SH-SY5Y (cell line): ENCODE data around the gene COX5A.

ENCODE experiments used
- GATA2 ChIP-seq: IDR thresholded peaks from 2 replicates; pipeline ENCODE4 v1.6.1; 2011; ENCODE audit warnings: mild to moderate bottlenecking, low read depth, low read length
- GATA3 ChIP-seq: IDR thresholded peaks from 2 replicates; pipeline ENCODE4 v1.6.1; 2011; ENCODE audit warnings: low read depth, mild to moderate bottlenecking, low read length, moderate library complexity

GRCh38 chr15:74907163-74907870, 30.6 kb downstream of the COX5A start:
- TF ChIP-seq GATA2 (no peak), GATA3 (no peak)
